Smooth muscle cell of the brain vasculature (primary cell): ENCODE measurements around the gene TCN2.
"Not testable (repeated sequence)": the region's sequence is repeated elsewhere in the genome, so short reads cannot be mapped to it uniquely, and the experiment has no call there.

ENCODE experiments used
- DNase-seq: peaks from one replicate; pipeline ENCODE4 v3.0.0-alpha.2; 2012; ENCODE audit warnings: low read depth, low spot score

Gene TCN2

DNA sequence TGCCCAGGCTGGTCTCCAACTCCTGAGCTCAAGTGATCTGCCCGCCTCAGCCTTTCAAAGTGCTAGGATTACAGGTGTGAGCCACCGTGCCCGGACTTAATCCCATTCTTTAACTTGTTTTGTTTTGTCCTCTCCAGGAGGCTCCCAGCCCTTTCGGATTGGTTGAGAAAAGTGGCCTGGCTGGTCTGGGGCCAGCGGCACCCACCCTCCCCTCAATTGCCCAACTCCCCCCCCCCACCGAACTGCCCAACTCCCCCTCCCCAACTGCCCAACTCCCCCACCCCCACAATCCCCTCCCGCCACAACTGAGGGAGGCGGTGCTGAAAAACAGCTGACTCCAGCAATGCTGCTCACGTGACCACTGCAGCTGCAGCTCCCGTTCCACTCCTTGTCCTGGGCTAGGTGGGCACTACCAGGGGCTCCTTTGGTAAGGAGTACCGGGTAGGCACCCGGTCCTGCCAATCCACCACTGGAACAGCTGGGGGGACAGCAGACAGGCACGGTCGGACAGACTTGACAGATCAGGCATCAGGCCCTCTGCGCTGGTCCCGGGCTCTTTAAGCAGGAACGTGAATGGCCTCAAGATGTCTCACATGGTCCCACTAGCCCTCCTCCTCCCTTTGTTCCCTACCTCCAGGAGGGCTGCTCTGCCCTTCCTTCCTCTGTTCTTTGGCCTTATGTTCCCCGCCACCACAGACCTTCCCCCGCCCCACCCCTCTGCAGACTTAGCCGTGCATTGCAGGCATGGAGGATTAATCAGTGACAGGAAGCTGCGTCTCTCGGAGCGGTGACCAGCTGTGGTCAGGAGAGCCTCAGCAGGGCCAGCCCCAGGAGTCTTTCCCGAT, at the start of gene TCN2:
Gene TCN2 (plus strand): TSS at position 720 of the 845 bp plus-strand sequence. CDS start 158 bp downstream, outside the sequence.
- peak; percentile 78 for DNase-seq

DNA sequence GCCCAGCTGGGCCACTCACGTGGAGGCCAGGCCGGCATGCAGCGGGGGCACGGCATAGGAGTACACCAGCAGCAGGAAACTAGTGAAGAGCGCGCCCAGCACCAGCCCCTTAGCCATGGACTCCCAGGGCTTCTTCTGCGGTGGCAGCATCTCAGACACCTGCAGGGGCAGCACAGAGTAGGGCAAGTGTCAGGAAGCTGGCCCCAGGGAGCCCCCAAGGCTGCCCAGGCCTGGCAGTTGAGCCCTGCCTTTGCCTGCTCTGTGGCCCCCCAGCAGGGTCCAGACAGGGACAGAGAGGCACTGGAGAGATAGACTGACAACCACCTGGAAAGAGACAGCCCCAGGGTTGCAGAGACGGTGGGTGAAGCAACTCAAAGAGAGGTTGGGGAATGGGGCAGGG, 49.7 kb upstream of the TCN2 start:
- no peak for DNase-seq

- DNase-seq: no peak
These were observed 47.1 kb upstream of the TCN2 start for GRCh38 chr22:30559889-30560288.

GRCh38 chr22:30560643-30561202, 46.3 kb upstream of the TCN2 start:
- DNase-seq: not testable (repeated sequence)

- no peak for DNase-seq
These were observed 45.4 kb upstream of the TCN2 start for GRCh38 chr22:30561402-30562189.

GRCh38 chr22:30562366-30562765, 44.6 kb upstream of the TCN2 start:
- no peak for DNase-seq

DNA sequence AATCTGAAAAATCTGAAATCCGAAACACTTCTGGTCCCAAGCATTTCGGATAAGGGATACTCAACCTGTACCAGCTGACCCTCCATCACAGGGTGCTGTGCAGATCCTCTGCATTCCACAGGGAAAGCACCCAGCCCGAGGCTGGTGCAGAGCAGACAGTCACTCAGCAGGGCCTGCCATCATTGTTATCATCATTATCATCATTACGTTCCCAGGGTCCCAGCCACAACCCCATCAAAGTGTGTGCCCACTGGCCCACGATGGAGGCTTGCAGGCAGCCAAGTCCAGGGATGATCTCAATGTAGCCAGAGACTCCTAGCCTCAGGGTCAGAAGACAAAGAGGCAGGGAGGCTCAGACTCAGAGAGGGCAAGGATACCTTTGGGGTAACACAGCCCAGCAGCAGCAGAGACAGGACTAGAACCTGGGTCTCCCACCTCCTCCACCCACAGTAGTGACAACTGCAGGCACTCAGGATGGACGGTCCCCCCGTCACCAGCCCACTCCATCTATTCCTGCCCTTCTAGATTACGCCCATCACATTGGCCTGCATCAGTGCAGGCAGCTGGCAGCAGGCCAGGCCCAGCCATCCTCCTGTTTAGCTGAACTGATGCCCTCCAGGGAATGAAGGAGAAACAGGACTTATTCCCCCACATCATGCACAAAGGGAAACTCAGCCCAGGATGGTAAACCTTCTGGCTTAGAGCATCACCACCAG, 42.8 kb upstream of the TCN2 start:
- no peak for DNase-seq

DNA sequence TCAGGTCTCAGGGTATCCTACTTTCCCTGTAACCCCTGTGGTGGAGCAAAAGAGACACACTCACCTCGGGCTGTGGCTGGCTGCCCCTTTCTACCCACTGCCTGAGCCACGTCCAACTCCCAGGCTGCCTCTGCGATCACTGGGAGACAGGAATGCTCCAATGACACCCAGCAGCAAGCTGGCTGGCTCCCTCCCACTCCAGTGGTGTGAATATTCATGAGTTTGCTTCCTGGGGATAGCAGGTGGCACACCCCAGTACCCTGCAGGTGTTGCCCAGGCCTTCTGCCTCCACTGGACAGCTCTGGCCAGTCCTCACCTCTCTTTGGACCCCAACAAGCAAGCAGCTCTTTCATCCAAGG, 42.2 kb upstream of the TCN2 start:
- DNase-seq: no peak

DNA sequence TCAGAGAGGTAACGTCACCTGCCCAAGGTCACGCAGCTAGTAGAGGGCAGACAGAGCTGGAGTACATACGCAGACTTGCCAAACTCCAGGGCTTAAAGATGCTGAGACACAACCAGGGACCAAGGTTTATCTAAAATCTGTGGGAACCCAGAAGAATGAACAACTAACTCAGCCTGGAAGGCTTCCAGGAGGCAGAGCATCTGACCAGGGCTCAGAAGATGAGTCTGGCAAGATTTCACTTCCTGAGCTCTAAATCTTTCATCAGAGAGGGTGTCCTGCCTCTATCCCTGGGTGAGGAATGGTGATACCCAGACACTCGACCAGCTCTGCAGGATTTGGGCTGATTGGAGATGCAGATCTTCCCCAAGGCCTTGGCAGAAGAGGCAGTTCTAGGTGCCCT, 41.6 kb upstream of the TCN2 start:
- no peak for DNase-seq

DNA sequence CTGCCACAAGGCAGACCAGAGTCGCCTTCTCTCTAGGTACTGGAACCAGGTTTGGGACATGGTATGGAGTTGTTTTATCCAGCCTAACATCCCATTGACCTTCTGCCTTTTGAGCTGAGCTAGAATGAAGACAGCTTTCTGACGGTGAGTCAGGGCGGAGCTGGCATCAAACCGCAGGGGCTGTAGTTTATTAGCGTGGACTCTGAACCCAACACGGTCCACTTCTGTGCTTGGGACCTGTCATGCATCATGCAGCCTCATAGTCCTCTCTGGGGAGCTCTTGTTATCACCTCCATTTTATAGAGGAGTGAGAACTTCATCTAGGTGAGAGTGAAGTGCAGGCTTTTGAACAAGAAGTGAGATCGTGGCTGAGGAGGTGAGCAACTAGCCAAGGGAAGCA, 40.8 kb upstream of the TCN2 start:
- DNase-seq: no peak

- DNase-seq: not testable (repeated sequence)
These were observed 39.7 kb upstream of the TCN2 start for GRCh38 chr22:30567277-30567676.

GRCh38 chr22:30568137-30568805, 38.7 kb upstream of the TCN2 start:
- no peak for DNase-seq

DNA sequence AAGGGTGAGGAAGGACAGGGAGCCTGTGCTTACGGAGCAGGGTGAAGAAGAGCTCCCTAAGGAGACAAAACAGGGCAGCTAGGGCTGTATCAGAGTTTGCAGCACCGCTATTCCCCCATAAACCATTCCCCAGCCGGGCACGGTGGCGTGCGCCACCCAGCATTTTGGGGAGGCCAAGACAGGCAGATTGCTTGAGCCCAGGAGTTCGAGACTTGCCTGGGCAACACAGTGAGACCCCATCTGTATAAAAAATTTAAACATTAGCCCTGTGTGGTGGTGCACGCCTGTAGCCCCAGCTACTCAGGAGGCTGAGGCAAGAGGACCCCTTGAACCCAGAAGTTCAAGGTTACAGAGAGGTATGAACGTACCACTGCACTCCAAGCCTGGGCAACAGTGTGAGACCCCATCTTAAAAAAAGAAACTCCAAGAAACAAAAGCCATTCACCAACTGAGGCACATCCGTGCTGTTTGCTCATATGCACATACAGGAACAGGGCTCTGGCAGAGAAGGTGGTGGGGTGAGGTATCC, 37.2 kb upstream of the TCN2 start:
- no peak for DNase-seq

DNA sequence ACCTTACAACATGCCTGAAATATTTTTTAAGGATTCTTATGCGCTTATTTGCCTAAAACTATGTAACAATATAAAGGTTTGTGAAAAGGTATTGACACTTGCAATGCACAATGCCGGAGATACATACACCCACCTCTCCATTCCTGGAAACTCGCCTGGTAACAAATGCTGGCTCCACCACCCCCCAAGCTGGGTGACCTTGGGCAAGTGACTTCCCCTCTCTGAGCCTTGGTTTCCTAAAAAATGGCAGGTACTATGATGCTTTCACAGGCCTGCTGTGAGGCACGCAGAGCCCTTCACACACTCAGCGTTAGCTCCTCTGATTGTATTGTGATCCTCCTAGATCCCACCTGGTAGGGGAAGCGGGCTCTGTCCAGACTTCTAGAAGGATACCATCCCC, 34.8 kb upstream of the TCN2 start:
- no peak for DNase-seq

DNA sequence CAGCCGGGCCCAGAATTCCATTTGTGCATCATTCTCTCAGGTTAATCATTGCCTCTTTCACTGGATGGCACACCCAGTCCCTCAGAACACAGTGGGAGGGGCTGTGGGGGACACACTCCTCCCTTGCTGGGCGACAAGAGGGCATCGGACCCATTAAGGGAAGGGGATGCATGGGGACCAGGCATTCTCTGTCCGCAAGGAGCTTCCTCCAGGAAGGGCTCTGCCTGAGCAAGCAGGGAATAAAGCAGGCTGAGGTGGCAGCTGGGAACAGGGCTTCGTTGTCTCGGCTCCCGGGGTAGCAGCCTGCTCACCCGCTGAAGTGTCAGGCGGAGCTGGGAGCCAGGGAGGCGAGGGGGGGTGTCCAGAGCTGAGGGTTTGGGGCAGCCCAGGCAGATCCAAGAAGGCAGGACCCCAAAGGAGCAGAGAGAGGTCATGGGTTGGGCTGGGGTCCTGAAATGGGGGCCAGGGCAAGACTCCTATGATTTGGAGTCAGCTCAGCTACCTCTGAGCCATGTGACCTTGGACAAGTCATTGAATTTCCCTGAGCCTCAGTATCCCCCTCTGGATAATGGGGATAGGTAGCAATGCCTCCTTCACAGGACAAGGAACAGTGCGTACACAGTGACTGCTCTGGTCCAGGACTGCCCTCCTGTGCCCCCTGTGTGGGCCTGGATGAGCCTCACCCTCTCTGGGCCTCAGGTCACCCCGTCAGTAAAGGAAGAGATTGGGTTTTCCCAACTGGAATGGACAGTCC, 34.0 kb upstream of the TCN2 start:
- DNase-seq: no peak

- DNase-seq: no peak
These were observed 33.3 kb upstream of the TCN2 start for GRCh38 chr22:30573594-30574094.

- no peak for DNase-seq
These were observed 32.6 kb upstream of the TCN2 start, which contains the start of gene GAL3ST1 for GRCh38 chr22:30574095-30574981. Gene GAL3ST1, minus strand, starts transcription at chr22:30574665. Its CDS starts 17,273 bp downstream, at chr22:30557392.

DNA sequence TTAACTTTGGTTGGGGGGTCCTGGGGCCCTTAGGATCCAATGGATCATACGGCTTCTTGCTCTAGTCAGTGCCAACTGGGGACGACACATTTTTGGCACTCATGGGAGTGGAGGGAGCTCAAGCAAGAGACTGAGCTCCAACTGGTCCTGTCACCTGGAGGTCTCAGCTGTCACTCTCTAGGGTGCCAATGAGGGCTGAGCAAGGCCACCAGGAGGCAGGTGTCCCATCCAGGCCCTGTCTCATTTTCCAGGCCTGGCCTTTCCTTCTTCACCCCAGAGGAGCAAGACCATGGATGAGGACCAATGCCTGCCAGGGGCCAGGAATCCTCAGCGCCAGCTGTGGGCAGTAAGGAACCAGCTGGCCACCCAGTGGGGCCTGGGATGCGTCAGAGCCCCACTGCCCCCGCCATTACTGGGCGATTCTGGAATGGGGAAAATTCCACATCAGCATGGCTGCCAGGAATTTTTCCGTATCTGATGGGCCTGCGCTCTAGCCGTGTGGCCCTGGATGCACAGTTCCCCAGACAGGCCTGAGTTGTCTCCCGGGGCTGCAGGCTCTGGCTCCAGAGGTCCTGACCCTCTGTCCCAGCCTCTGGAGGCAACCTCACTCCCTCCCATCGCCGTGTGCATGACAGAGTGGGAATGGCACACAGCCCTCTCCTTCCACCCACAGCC, 31.8 kb upstream of the TCN2 start:
- no peak for DNase-seq
